Vagina (tissue), 2 donors: ENCODE measurements around the gene WASL.

ENCODE experiments used
- POLR2A ChIP-seq, 2 donors: fragments of 450-650 bp; IDR thresholded peaks; one replicate each; pipeline ENCODE4 v1.6.1; 2017; ENCODE audit warnings: antibody characterized with exemption in 2 of 2, mild to moderate bottlenecking in 2 of 2, moderate library complexity in 2 of 2
- TF ChIP-seq, protein P1 (sequence below), 3 experiments: fragments of 450-650 bp in 2 of 3; fragments of 200-600 bp in 1 of 3; sonication (generic) in 1 of 3; IDR thresholded peaks; one replicate each; pipeline ENCODE4 v1.5.1; 2017 to 2019; ENCODE audit warnings: antibody characterized with exemption in 3 of 3, mild to moderate bottlenecking in 2 of 3, moderate library complexity in 2 of 3

DNA sequence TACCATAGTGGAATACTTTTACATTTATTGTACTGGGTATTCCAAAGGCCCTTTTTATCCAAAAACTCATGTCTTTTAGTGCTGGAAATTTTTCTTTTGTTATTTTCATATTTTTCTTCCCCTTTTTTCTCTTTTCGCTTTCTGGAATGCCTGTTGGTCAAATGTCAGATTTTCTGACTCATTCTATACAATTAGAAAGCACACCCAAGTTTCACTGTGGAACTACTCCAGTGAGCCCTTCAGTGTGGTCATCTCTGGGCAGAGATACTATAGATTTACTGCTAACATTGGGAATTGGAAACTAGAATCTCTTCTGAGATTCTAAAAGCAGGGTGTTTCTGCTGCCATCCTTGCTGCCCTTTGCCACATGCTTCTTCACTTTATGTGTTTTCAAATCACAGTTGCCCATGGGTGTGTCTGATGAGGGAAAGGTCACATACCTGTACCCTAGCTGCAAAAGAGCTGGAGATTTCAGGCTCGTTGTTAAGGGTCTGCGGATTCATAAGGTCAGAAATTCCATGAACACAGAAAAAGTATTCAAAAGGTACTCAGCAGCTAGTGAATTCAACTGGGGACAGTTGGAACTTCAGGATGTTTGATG, 5.6 kb upstream of the WASL start:
- TF ChIP-seq, protein P1, sequence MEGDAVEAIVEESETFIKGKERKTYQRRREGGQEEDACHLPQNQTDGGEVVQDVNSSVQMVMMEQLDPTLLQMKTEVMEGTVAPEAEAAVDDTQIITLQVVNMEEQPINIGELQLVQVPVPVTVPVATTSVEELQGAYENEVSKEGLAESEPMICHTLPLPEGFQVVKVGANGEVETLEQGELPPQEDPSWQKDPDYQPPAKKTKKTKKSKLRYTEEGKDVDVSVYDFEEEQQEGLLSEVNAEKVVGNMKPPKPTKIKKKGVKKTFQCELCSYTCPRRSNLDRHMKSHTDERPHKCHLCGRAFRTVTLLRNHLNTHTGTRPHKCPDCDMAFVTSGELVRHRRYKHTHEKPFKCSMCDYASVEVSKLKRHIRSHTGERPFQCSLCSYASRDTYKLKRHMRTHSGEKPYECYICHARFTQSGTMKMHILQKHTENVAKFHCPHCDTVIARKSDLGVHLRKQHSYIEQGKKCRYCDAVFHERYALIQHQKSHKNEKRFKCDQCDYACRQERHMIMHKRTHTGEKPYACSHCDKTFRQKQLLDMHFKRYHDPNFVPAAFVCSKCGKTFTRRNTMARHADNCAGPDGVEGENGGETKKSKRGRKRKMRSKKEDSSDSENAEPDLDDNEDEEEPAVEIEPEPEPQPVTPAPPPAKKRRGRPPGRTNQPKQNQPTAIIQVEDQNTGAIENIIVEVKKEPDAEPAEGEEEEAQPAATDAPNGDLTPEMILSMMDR (IDR thresholded peaks at IDR 0.05) = no peak
- no peak for TF ChIP-seq POLR2A (IDR thresholded peaks at IDR 0.05)
